MCF 10A (cell line): Measurements from ENCODE around the gene GNB1L. TPM values are rescaled to one million over a fixed set of nuclear protein-coding genes. Genes with fewer than 3 reads are reported as not detected.
A peak's percentile ranks its signal among the peaks of the same experiment; 100 is the strongest.

Experiments
- BruUV-seq: library from RNA; stranded (reverse); fragments of 400-500 nt; replicated peaks from 2 replicates; lab custom pipeline; 2021; lab: Mats Ljungman, UMichigan
- CTCF ChIA-PET: fragments of 300-600 bp; sonication (Branson Sonifier 250); formaldehyde crosslinking; extraction: SDS; loops from one replicate; lab custom pipeline; 2021; ENCODE audit warnings: antibody characterized with exemption, inconsistent platforms; lab: Yijun Ruan, JAX
- POLR2A ChIA-PET: fragments of 300-600, 350-650 bp; sonication (Branson Sonifier 250); formaldehyde crosslinking; extraction: SDS; loops from one replicate; lab custom pipeline; 2020; ENCODE audit warnings: antibody characterized with exemption, inconsistent platforms; lab: Yijun Ruan, JAX
- DNase-seq: peaks from one replicate; pipeline ENCODE4 v3.0.0-alpha.2; 2018; ENCODE audit not compliant: unreplicated experiment
- H3K27ac Mint-ChIP-seq: one replicate; pipeline ENCODE4 v1.8.0; 2022; ENCODE audit warnings: mild to moderate bottlenecking, low read depth, mixed read lengths; ENCODE audit not compliant: unreplicated experiment
- H3K27me3 Mint-ChIP-seq: one replicate; pipeline ENCODE4 v1.8.0; 2022; ENCODE audit warnings: mixed read lengths; ENCODE audit not compliant: insufficient read depth, unreplicated experiment
- H3K36me3 Mint-ChIP-seq: one replicate; pipeline ENCODE4 v1.8.0; 2022; ENCODE audit warnings: mild to moderate bottlenecking, moderate library complexity, mixed read lengths; ENCODE audit not compliant: insufficient read depth, unreplicated experiment
- H3K4me1 Mint-ChIP-seq: one replicate; pipeline ENCODE4 v1.8.0; 2022; ENCODE audit warnings: mixed read lengths; ENCODE audit not compliant: insufficient read depth, unreplicated experiment
- H3K4me3 Mint-ChIP-seq: one replicate; pipeline ENCODE4 v1.8.0; 2022; ENCODE audit warnings: mild to moderate bottlenecking, moderate library complexity, mixed read lengths; ENCODE audit not compliant: unreplicated experiment
- H3K9me3 Mint-ChIP-seq: one replicate; pipeline ENCODE4 v1.8.0; 2022; ENCODE audit warnings: mixed read lengths; ENCODE audit not compliant: unreplicated experiment
- intact Hi-C: fragments of 100-400 bp; cut with micrococcal nuclease; formaldehyde crosslinking; loops from 2 replicates; pipeline ENCODE4 v1.14.1; 2022
- total RNA-seq: library from RNA; stranded (reverse); gene quantifications from 2 replicates; pipeline ENCODE4 v1.2.3, GENCODE V29; 2022
- TF ChIP-seq, protein P1 (sequence below): fragments of 200-600 bp; IDR thresholded peaks from one replicate; pipeline ENCODE4 v1.8.0; 2022; ENCODE audit warnings: antibody characterized with exemption, mild to moderate bottlenecking; ENCODE audit not compliant: unreplicated experiment

The GNB1L gene
- total RNA-seq, 1 experiment from 2014 or later: 4.3 TPM

DNA sequence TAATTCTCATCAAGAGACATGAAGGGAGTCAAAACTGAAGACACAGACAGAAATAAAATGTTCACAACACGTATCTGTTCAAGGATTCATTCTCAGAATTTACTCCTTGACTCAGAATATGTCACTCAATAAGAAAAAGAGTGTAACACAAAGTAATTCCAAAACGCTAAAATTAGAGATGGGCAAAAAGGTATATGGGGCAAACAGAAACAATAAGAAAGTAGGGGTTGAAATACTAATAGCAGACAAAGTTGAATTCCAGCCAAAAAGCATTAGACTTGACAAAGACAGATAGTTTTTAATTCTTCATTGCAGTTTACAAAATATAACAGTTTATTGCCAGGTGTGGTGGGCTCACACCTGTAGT is 26.7 kb downstream of the GNB1L start:
- Mint-ChIP-seq H3K27ac (peak overlapping the region; percentile 20), H3K36me3 (no peaks in the 10 kb centered on the region), H3K4me1 (peaks cover 23% of the 10 kb centered on the region), H3K4me3 (no peak overlapping the region), H3K27me3 (no peaks in the 10 kb centered on the region), H3K9me3 (no peaks in the 10 kb centered on the region)
- BruUV-seq: no TSS peak
- no peak for DNase-seq
- TF ChIP-seq, protein P1, sequence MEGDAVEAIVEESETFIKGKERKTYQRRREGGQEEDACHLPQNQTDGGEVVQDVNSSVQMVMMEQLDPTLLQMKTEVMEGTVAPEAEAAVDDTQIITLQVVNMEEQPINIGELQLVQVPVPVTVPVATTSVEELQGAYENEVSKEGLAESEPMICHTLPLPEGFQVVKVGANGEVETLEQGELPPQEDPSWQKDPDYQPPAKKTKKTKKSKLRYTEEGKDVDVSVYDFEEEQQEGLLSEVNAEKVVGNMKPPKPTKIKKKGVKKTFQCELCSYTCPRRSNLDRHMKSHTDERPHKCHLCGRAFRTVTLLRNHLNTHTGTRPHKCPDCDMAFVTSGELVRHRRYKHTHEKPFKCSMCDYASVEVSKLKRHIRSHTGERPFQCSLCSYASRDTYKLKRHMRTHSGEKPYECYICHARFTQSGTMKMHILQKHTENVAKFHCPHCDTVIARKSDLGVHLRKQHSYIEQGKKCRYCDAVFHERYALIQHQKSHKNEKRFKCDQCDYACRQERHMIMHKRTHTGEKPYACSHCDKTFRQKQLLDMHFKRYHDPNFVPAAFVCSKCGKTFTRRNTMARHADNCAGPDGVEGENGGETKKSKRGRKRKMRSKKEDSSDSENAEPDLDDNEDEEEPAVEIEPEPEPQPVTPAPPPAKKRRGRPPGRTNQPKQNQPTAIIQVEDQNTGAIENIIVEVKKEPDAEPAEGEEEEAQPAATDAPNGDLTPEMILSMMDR: no peak
- ChIA-PET POLR2A (interaction anchor here (0.7 to 4.7 kb wide), 4 partner anchors 9 to 391 kb away, joined by 3 to 24 read pairs (median 3); partner anchors contain the start of genes GNB1L and RTL10), CTCF (interaction anchor here (0.7 kb wide), 1 partner anchor 38 kb away, joined by 3 read pairs; no protein-coding TSS in a partner anchor)
- intact Hi-C loops: no loop called here

- no peaks in the 10 kb centered on the region for H3K9me3 Mint-ChIP-seq
- H3K27ac Mint-ChIP-seq: peak overlapping the region; percentile 20
Observed at GRCh38 chr22:19827341-19828034, 27.2 kb downstream of the GNB1L start.

DNA sequence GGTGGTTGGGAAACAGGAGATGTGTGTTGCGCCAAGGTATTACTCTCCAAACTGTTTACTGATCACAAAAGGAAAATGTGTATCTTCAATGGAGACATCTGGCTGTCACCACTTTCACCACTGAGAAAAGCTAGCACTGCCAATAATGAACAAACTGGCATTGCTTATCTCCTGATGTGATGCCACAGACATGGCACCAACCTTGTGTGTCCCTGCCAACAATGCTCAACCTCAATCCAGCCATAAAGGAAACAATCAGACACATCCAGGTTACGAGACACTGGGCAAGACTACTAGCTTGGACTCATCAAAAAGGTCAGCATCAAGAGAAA is 28.1 kb downstream of the GNB1L start:
- no peak for DNase-seq
- Mint-ChIP-seq H3K27me3 (no peaks in the 10 kb centered on the region), H3K4me1 (peaks cover 23% of the 10 kb centered on the region), H3K9me3 (no peaks in the 10 kb centered on the region), H3K36me3 (no peaks in the 10 kb centered on the region), H3K27ac (no peak overlapping the region), H3K4me3 (no peak overlapping the region)
- CTCF ChIA-PET: interaction anchor here (0.6 kb wide), 2 partner anchors 17 to 70 kb away, joined by 3 to 4 read pairs; no protein-coding TSS in a partner anchor
- TF ChIP-seq, protein P1: no peak
- POLR2A ChIA-PET: interaction anchor here (1.6 to 4.7 kb wide), 2 partner anchors 23 to 28 kb away, joined by 6 to 24 read pairs; partner anchors contain the start of genes GNB1L and RTL10
- no TSS peak for BruUV-seq
- intact Hi-C loops: no loop called here

More at GRCh38 chr22:19827341-19828034, 27.2 kb downstream of the GNB1L start:
- no TSS peak for BruUV-seq
- TF ChIP-seq, protein P1: no peak
- DNase-seq: no peak
- peaks cover 23% of the 10 kb centered on the region for H3K4me1 Mint-ChIP-seq
- intact Hi-C loops: no loop called here
- H3K36me3 Mint-ChIP-seq: no peaks in the 10 kb centered on the region
- no peak overlapping the region for H3K4me3 Mint-ChIP-seq
- H3K27me3 Mint-ChIP-seq: no peaks in the 10 kb centered on the region
- POLR2A ChIA-PET: interaction anchor here (0.7 to 4.7 kb wide), 5 partner anchors 10 to 390 kb away, joined by 3 to 24 read pairs (median 3); partner anchors contain the start of genes GNB1L and RTL10
- CTCF ChIA-PET: interaction anchor here (0.8 kb wide), 1 partner anchor 65 kb away, joined by 3 read pairs; no protein-coding TSS in a partner anchor

DNA sequence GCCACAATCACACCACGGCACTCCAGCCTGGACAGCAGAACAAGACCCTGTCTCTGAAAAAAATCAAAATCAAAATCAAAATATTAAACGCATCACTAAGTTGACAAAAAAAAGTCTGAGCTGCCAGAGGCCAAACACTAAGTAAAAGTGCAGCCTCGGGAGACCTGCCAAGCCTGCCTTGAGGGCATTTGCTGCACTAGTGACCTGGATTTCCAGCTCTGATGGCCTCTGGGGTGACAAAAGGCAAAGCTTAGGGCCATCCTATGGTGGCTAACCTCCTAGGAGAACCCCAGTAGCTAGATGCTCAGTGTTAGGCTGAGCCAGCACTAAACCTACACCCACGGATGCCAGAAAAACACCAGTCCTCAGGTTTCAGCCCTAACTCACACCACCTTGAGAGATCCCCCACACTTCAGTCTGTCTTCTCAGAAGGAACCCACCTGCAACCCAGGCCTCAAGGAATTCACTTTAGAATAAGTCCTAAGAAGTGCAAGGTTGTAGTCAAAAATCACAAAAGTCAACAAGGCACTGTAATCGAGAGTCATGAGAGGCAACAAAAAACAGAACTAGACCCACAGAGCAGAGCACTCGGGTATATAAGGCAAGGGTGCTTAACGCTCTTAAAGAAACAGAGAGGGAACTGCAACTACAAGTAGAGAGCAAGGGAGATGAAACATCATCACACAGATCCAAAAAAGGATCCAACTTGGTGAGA is 28.6 kb downstream of the GNB1L start:
- POLR2A ChIA-PET: interaction anchor here (0.7 to 4.7 kb wide), 3 partner anchors 20 to 29 kb away, joined by 4 to 24 read pairs (median 6); partner anchors contain the start of genes GNB1L and RTL10
- H3K36me3 Mint-ChIP-seq: no peaks in the 10 kb centered on the region
- intact Hi-C loops: loop anchor here (2.0 kb wide), 1 partner anchor 19 kb away; no protein-coding TSS in a partner anchor
- H3K9me3 Mint-ChIP-seq: no peaks in the 10 kb centered on the region
- no peak for DNase-seq
- TF ChIP-seq, protein P1: no peak
- H3K27me3 Mint-ChIP-seq: no peaks in the 10 kb centered on the region
- BruUV-seq: no TSS peak
- no peak overlapping the region for H3K4me3 Mint-ChIP-seq
- peaks cover 23% of the 10 kb centered on the region for H3K4me1 Mint-ChIP-seq
- H3K27ac Mint-ChIP-seq: no peak overlapping the region
- CTCF ChIA-PET: interaction anchor here (0.6 to 1.3 kb wide), 3 partner anchors 18 to 84 kb away, joined by 3 to 4 read pairs (median 3); no protein-coding TSS in a partner anchor
